C4-2B (cell line): ENCODE results near the gene NOS3.

Experiments used
- ZFX ChIP-seq: fragments of 450-650 bp; IDR thresholded peaks from 2 replicates; pipeline ENCODE4 v1.6.1; 2017
- TF ChIP-seq, protein P1 (sequence below): fragments of 450-650 bp; conservative IDR thresholded peaks from 2 replicates; pipeline ENCODE4 v1.5.1; 2017; ENCODE audit warnings: mild to moderate bottlenecking

DNA sequence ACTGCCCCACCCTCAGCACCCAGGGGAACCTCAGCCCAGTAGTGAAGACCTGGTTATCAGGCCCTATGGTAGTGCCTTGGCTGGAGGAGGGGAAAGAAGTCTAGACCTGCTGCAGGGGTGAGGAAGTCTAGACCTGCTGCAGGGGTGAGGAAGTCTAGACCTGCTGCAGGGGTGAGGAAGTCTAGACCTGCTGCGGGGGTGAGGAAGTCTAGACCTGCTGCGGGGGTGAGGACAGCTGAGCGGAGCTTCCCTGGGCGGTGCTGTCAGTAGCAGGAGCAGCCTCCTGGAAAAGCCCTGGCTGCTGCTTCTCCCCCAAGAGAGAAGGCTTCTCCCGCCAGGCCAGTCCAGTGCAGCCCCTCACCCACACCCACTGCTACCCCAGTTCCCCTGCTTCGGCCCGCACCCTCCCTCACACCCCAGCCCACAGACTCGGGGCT is 6.3 kb downstream of the NOS3 start:
- TF ChIP-seq, protein P1, sequence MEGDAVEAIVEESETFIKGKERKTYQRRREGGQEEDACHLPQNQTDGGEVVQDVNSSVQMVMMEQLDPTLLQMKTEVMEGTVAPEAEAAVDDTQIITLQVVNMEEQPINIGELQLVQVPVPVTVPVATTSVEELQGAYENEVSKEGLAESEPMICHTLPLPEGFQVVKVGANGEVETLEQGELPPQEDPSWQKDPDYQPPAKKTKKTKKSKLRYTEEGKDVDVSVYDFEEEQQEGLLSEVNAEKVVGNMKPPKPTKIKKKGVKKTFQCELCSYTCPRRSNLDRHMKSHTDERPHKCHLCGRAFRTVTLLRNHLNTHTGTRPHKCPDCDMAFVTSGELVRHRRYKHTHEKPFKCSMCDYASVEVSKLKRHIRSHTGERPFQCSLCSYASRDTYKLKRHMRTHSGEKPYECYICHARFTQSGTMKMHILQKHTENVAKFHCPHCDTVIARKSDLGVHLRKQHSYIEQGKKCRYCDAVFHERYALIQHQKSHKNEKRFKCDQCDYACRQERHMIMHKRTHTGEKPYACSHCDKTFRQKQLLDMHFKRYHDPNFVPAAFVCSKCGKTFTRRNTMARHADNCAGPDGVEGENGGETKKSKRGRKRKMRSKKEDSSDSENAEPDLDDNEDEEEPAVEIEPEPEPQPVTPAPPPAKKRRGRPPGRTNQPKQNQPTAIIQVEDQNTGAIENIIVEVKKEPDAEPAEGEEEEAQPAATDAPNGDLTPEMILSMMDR = no peak
- TF ChIP-seq ZFX = no peak
